Mesodermal cell (in vitro differentiated cells): ENCODE data around the gene PYGB.
"Not testable (repeated sequence)": the region's sequence is repeated elsewhere in the genome, so short reads cannot be mapped to it uniquely, and the experiment has no call there.

Source experiments
- H3K27ac ChIP-seq: 2 replicates; pipeline ENCODE4 v1.7.0; 2013; ENCODE audit warnings: mild to moderate bottlenecking, low read depth, low read length, moderate library complexity; ENCODE audit not compliant: severe bottlenecking
- H3K36me3 ChIP-seq: 2 replicates; pipeline ENCODE4 v1.7.1; 2013; ENCODE audit warnings: mild to moderate bottlenecking, low read length, moderate library complexity; ENCODE audit not compliant: control insufficient read depth, insufficient read depth
- H3K4me1 ChIP-seq: one replicate; pipeline ENCODE4 v1.7.1; 2013; ENCODE audit warnings: mild to moderate bottlenecking, low read length; ENCODE audit not compliant: insufficient read depth, control insufficient read depth, poor library complexity, severe bottlenecking
- H3K4me3 ChIP-seq: 2 replicates; pipeline ENCODE4 v1.7.0; 2013; ENCODE audit warnings: low read length, control low read depth, mild to moderate bottlenecking; ENCODE audit not compliant: insufficient read depth, poor library complexity, severe bottlenecking; ENCODE audit errors: extremely low read depth
- H3K9me3 ChIP-seq: 2 replicates; pipeline ENCODE4 v1.7.1; 2013; ENCODE audit warnings: mild to moderate bottlenecking, low read length, moderate library complexity; ENCODE audit not compliant: control insufficient read depth
- WGBS, 2 experiments: methylation state at CpG; one replicate each; pipeline ENCODE4 v1.1.5; 2013; ENCODE audit warnings: missing lambda C conversion rate in 2 of 2; ENCODE audit not compliant: insufficient coverage in 2 of 2; 5-methylcytosine and 5-hydroxymethylcytosine counted together

Gene PYGB

GRCh38 chr20:25259358-25259757 is 11.5 kb downstream of the PYGB start:
- H3K27ac ChIP-seq, result no peak overlapping the region
- WGBS, 2 experiments, result 89 to 100% methylated on average over 1 to 6 of the region's 12 CpGs

GRCh38 chr20:25259788-25260254 is 11.9 kb downstream of the PYGB start:
- no peaks in the 10 kb centered on the region for H3K9me3 ChIP-seq
- no peak overlapping the region for H3K4me3 ChIP-seq
- WGBS, 2 experiments, result 96 to 97% methylated on average over 6 of the region's 9 CpGs
- no peaks in the 10 kb centered on the region for H3K4me1 ChIP-seq
- H3K27ac ChIP-seq, result no peak overlapping the region
- peaks cover 57% of the 10 kb centered on the region for H3K36me3 ChIP-seq

More at GRCh38 chr20:25259358-25259757, 11.5 kb downstream of the PYGB start:
- H3K36me3 ChIP-seq, result peaks cover 57% of the 10 kb centered on the region
- no peak overlapping the region for H3K4me3 ChIP-seq
- H3K4me1 ChIP-seq, result no peaks in the 10 kb centered on the region
- H3K9me3 ChIP-seq, result no peaks in the 10 kb centered on the region

GRCh38 chr20:25260770-25261437 is 13.0 kb downstream of the PYGB start:
- not testable (repeated sequence) for H3K9me3 ChIP-seq, H3K27ac ChIP-seq, H3K4me3 ChIP-seq, H3K4me1 ChIP-seq
- WGBS, 2 experiments, result 95% methylated on average over 15 of the region's 16 CpGs
- H3K36me3 ChIP-seq, result peaks cover 55% of the 10 kb centered on the region

- Histone ChIP-seq H3K27ac (no peak overlapping the region), H3K9me3 (no peaks in the 10 kb centered on the region), H3K4me1 (no peaks in the 10 kb centered on the region), H3K36me3 (peaks cover 60% of the 10 kb centered on the region), H3K4me3 (no peak overlapping the region)
- WGBS, 2 experiments, result 86 to 89% methylated on average over 10 to 11 of the region's 11 CpGs
Measured at GRCh38 chr20:25269057-25269832, 21.4 kb downstream of the PYGB start.

- H3K4me3 ChIP-seq, result no peak overlapping the region
- H3K27ac ChIP-seq, result no peak overlapping the region
- WGBS, 2 experiments, result 80 to 83% methylated on average over 2 to 5 of the region's 6 CpGs
- H3K4me1 ChIP-seq, result no peaks in the 10 kb centered on the region
- peaks cover 65% of the 10 kb centered on the region for H3K36me3 ChIP-seq
- H3K9me3 ChIP-seq, result no peaks in the 10 kb centered on the region
Measured at GRCh38 chr20:25269833-25270170, 21.9 kb downstream of the PYGB start.

- Histone ChIP-seq H3K4me1 (no peaks in the 10 kb centered on the region), H3K27ac (no peak overlapping the region), H3K9me3 (no peaks in the 10 kb centered on the region), H3K36me3 (peaks cover 63% of the 10 kb centered on the region), H3K4me3 (no peak overlapping the region)
- WGBS, 2 experiments, result 90 to 99% methylated on average over 11 to 12 of the region's 12 CpGs
Measured at GRCh38 chr20:25270829-25271251, 23.0 kb downstream of the PYGB start.

- Histone ChIP-seq H3K4me1 (no peaks in the 10 kb centered on the region), H3K36me3 (peaks cover 64% of the 10 kb centered on the region), H3K4me3 (no peak overlapping the region), H3K9me3 (no peaks in the 10 kb centered on the region), H3K27ac (no peak overlapping the region)
- 93 to 94% methylated on average over 9 to 11 of the region's 13 CpGs for WGBS, 2 experiments
Measured at GRCh38 chr20:25271486-25272222, 23.8 kb downstream of the PYGB start.

- Histone ChIP-seq H3K27ac (no peak overlapping the region), H3K36me3 (peaks cover 71% of the 10 kb centered on the region), H3K4me3 (no peak overlapping the region), H3K4me1 (no peaks in the 10 kb centered on the region), H3K9me3 (no peaks in the 10 kb centered on the region)
- 95 to 96% methylated on average over 16 to 19 of the region's 19 CpGs for WGBS, 2 experiments
Measured at GRCh38 chr20:25272223-25273000, 24.5 kb downstream of the PYGB start.

GRCh38 chr20:25273046-25273445 is 25.2 kb downstream of the PYGB start:
- Histone ChIP-seq H3K4me1 (no peaks in the 10 kb centered on the region), H3K4me3 (no peak overlapping the region), H3K27ac (no peak overlapping the region), H3K9me3 (no peaks in the 10 kb centered on the region), H3K36me3 (peaks cover 77% of the 10 kb centered on the region)
- 94 to 96% methylated on average over 10 of the region's 10 CpGs for WGBS, 2 experiments
